A549 (cell line): Measurements from ENCODE around the gene MORN4. TPM values are rescaled to one million over a fixed set of nuclear protein-coding genes. Genes with fewer than 3 reads are reported as not detected.

ENCODE experiments used
- ATAC-seq, 2 experiments: fragments of 200-7000 bp in 1 of 2; fragments of >200 bp in 1 of 2; cut with Nextera tagmentation in 1 of 2; cut with Tn5 transposase in 1 of 2; 3 replicates each; pipeline versions ENCODE4 v1.8.0 to v1.9.1; 2018 to 2020; ENCODE audit warnings: mild to moderate bottlenecking in 1 of 2, moderate library complexity in 1 of 2
- CTCF ChIA-PET: fragments of 300-600 bp; sonication (Branson Sonifier 250); formaldehyde crosslinking; extraction: SDS; loops from one replicate; lab custom pipeline; 2021; ENCODE audit warnings: antibody characterized with exemption, inconsistent platforms; lab: Yijun Ruan, JAX
- POLR2A ChIA-PET: fragments of 350-600 bp; formaldehyde crosslinking; extraction: SDS; loops from one replicate; lab custom pipeline; 2021; ENCODE audit warnings: antibody characterized with exemption, inconsistent platforms; lab: Yijun Ruan, JAX
- DNase-seq, 2 experiments: peaks; one replicate each; pipeline versions ENCODE4 v3.0.0 to v3.0.0-alpha.2; 2011 to 2016; ENCODE audit warnings: low read depth in 1 of 2, low spot score in 1 of 2
- FAIRE-seq: peaks from 2 replicates; lab custom pipeline; 2011; peaks lifted over from hg19 to GRCh38; lab: Jason Lieb, UNC
- H3K27ac ChIP-seq, 2 experiments: fragments of >200 bp; sonication (Bioruptor Twin); formaldehyde crosslinking; 3 replicates each; pipeline ENCODE4 v1.5.1; 2016 to 2017
- H3K4me1 ChIP-seq: fragments of >200 bp; sonication (Bioruptor Twin); formaldehyde crosslinking; 3 replicates; pipeline ENCODE4 v1.6.1; 2016
- H3K4me2 ChIP-seq: fragments of >200 bp; sonication (Bioruptor Twin); formaldehyde crosslinking; 3 replicates; pipeline ENCODE4 v1.6.1; 2016
- H3K4me3 ChIP-seq: fragments of >200 bp; sonication (Bioruptor Twin); formaldehyde crosslinking; 3 replicates; pipeline ENCODE4 v1.5.1; 2016
- H3K9me3 ChIP-seq: fragments of >200 bp; sonication (Bioruptor Twin); formaldehyde crosslinking; 3 replicates; pipeline ENCODE4 v1.6.1; 2016
- BHLHE40 ChIP-seq: IDR thresholded peaks from 2 replicates; pipeline ENCODE4 v1.6.1; 2012; ENCODE audit warnings: low read depth, low read length, inconsistent platforms
- CBX2 ChIP-seq: fragments of 200-600 bp; sonication (generic); IDR thresholded peaks from 2 replicates; pipeline ENCODE4 v1.6.1; 2016; ENCODE audit warnings: low read depth, mild to moderate bottlenecking, borderline replicate concordance
- CHD2 ChIP-seq: fragments of 150-350 bp; IDR thresholded peaks from 2 replicates; pipeline ENCODE4 v1.6.1; 2014; ENCODE audit warnings: low read length; ENCODE audit not compliant: partially characterized antibody
- EHF ChIP-seq: fragments of 250-450 bp; sonication (Bioruptor Pico); IDR thresholded peaks from 2 replicates; pipeline ENCODE4 v1.5.0; 2020; ENCODE audit warnings: mild to moderate bottlenecking
- FOSB ChIP-seq: fragments of 250-450 bp; sonication (Bioruptor Pico); IDR thresholded peaks from 2 replicates; pipeline ENCODE4 v1.5.0; 2020; ENCODE audit warnings: mild to moderate bottlenecking, moderate library complexity
- GATA3 ChIP-seq: IDR thresholded peaks from 2 replicates; pipeline ENCODE4 v1.6.1; 2012; ENCODE audit warnings: borderline replicate concordance
- HES2 ChIP-seq: fragments of >200 bp; sonication (Bioruptor Twin); formaldehyde crosslinking; IDR thresholded peaks from 2 replicates; pipeline ENCODE4 v1.6.1; 2016
- HEYL ChIP-seq: fragments of 250-450 bp; sonication (Bioruptor Pico); IDR thresholded peaks from 2 replicates; pipeline ENCODE4 v1.8.0; 2021; ENCODE audit warnings: mild to moderate bottlenecking, moderate library complexity
- HOXA7 ChIP-seq: fragments of 250-450 bp; sonication (Bioruptor Pico); IDR thresholded peaks from 2 replicates; pipeline ENCODE4 v1.5.0; 2020; ENCODE audit warnings: mild to moderate bottlenecking, moderate library complexity
- HOXB13 ChIP-seq: fragments of 250-450 bp; sonication (Bioruptor Pico); IDR thresholded peaks from 2 replicates; pipeline ENCODE4 v1.5.0; 2020; ENCODE audit warnings: low read depth, mild to moderate bottlenecking, moderate library complexity
- KDM1A ChIP-seq: fragments of 200-600 bp; sonication (generic); IDR thresholded peaks from 2 replicates; pipeline ENCODE4 v1.6.1; 2016; ENCODE audit warnings: low read depth, mild to moderate bottlenecking
- MYC ChIP-seq: IDR thresholded peaks from 2 replicates; pipeline ENCODE4 v1.6.1; 2012; ENCODE audit warnings: mild to moderate bottlenecking, inconsistent platforms, low read length, improper control_type of control experiment, borderline replicate concordance
- NFE2L2 ChIP-seq: fragments of 150-350 bp; conservative IDR thresholded peaks from 2 replicates; pipeline ENCODE4 v1.6.1; 2014; ENCODE audit warnings: low read length
- RAD21 ChIP-seq, 2 experiments: fragments of >200 bp in 1 of 2; sonication (Bioruptor Twin) in 1 of 2; formaldehyde crosslinking in 1 of 2; IDR thresholded peaks in 1 of 2; conservative IDR thresholded peaks in 1 of 2; 2 replicates in 1 of 2; 3 replicates in 1 of 2; pipeline ENCODE4 v1.6.1; 2012 to 2018; ENCODE audit warnings: inconsistent platforms in 1 of 2
- RCOR1 ChIP-seq: fragments of 150-350 bp; IDR thresholded peaks from 2 replicates; pipeline ENCODE4 v1.6.1; 2014; ENCODE audit warnings: antibody characterized with exemption, low read length, low read depth
- RFX5 ChIP-seq: fragments of 450-650 bp; IDR thresholded peaks from 2 replicates; pipeline ENCODE4 v1.7.1; 2014; ENCODE audit warnings: antibody characterized with exemption, mild to moderate bottlenecking, moderate library complexity
- RNF2 ChIP-seq: fragments of 200-600 bp; sonication (generic); IDR thresholded peaks from 2 replicates; pipeline ENCODE4 v1.6.1; 2016; ENCODE audit warnings: low read depth, mild to moderate bottlenecking, antibody characterized with exemption, moderate library complexity, borderline replicate concordance
- SMC3 ChIP-seq: fragments of >200 bp; sonication (Bioruptor Twin); formaldehyde crosslinking; IDR thresholded peaks from 3 replicates; pipeline ENCODE4 v1.6.1; 2018; ENCODE audit warnings: inconsistent platforms
- SREBF2 ChIP-seq: fragments of 450-650 bp; IDR thresholded peaks from 2 replicates; pipeline ENCODE4 v1.6.1; 2014; ENCODE audit warnings: mild to moderate bottlenecking, moderate library complexity
- USF2 ChIP-seq: fragments of 450-650 bp; IDR thresholded peaks from 2 replicates; pipeline ENCODE4 v1.6.1; 2014; ENCODE audit warnings: antibody characterized with exemption
- ZFP36 ChIP-seq: fragments of 450-650 bp; IDR thresholded peaks from 2 replicates; pipeline ENCODE4 v1.6.1; 2014; ENCODE audit warnings: borderline replicate concordance; ENCODE audit not compliant: partially characterized antibody
- WGBS: methylation state at CpG from one replicate; pipeline ENCODE4 v1.1.6; 2017; ENCODE audit errors: missing lambda C conversion rate; 5-methylcytosine and 5-hydroxymethylcytosine counted together
- polyA plus RNA-seq, 4 experiments: library from polyadenylated mRNA; depleted of rRNA in 3 of 4; stranded (reverse); fragments of >200 nt; fragmentation: RNase III in 1 of 4; extraction: RNeasy Plus Mini Kit Qiagen cat#74134 plus additional on column Dnase treatment in 1 of 4; gene quantifications; 2 replicates in 3 of 4; 3 replicates in 1 of 4; pipeline ENCODE4 v1.2.3, GENCODE V29; 2011 to 2017
- TF ChIP-seq, protein P1 (sequence below): fragments of 200-600 bp; sonication (generic); IDR thresholded peaks from 2 replicates; pipeline ENCODE4 v1.6.1; 2016; ENCODE audit warnings: antibody characterized with exemption, mild to moderate bottlenecking, moderate library complexity
- TF ChIP-seq, protein P2 (sequence below): IDR thresholded peaks from 2 replicates; pipeline ENCODE4 v1.6.1; 2012; ENCODE audit warnings: low read depth, borderline replicate concordance
- TF ChIP-seq, protein P3 (sequence below): fragments of >200 bp; sonication (Bioruptor Twin); formaldehyde crosslinking; IDR thresholded peaks from 3 replicates; pipeline ENCODE4 v1.6.1; 2016
- TF ChIP-seq, protein P4 (sequence below): IDR thresholded peaks from 2 replicates; pipeline ENCODE4 v1.6.1; 2012

The MORN4 gene
- polyA plus RNA-seq, 2 of the 4 experiments (the other 2 are of a cell fraction) = 8.9 to 13.8 TPM

GRCh38 chr10:97629289-97629688 is 4.0 kb downstream of the MORN4 start:
- Histone ChIP-seq H3K4me1 (peaks cover 7% of the 10 kb centered on the region; the same call in 2 of the 3 replicates), H3K4me2 (no peak overlapping the region), H3K9me3 (no peaks in the 10 kb centered on the region), H3K27ac (no peak overlapping the region), H3K4me3 (no peak overlapping the region)
- 95% methylated on average over 5 of the region's 5 CpGs for WGBS
- FAIRE-seq (no peak), ATAC-seq (no peak), DNase-seq (no peak)
- TF ChIP-seq BHLHE40 (no peak), GATA3 (no peak), SREBF2 (no peak)
- ChIA-PET CTCF (interaction anchor here (0.8 to 10.7 kb wide), 5 partner anchors 12 to 165 kb away, joined by 3 to 97 read pairs (median 12); partner anchors contain the start of gene ANKRD2), POLR2A (no interaction called here)

DNA sequence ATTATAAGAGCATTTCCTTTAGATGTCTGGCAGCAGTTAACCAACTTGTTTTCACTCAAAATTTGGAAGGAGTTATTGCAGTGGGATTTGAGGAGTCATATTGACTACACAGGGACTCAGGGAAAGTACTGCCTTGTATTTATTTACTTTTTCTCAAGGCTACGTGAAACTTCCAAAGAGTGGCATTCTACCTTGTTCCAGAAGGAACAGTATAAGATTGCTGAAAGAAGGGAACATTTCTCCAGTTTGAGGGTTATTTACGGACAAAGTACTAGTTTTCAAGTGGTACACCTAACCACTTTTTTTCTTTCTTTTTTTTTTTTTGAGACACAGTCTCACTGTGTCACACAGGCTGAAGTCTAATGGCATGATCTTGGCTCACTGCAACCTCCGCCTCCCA is 5.1 kb downstream of the MORN4 start:
- Histone ChIP-seq H3K4me1 (peaks cover 7% of the 10 kb centered on the region; the same call in 2 of the 3 replicates), H3K4me2 (no peak overlapping the region), H3K9me3 (no peaks in the 10 kb centered on the region), H3K4me3 (no peak overlapping the region), H3K27ac (no peak overlapping the region)
- ATAC-seq = no peak
- DNase-seq = no peak
- ChIA-PET CTCF (interaction anchor here (0.8 to 10.7 kb wide), 7 partner anchors 10 to 164 kb away, joined by 3 to 97 read pairs (median 4); partner anchors contain the start of gene ANKRD2), POLR2A (no interaction called here)
- WGBS = 81% methylated on average over 3 of the region's 3 CpGs
- no peak for FAIRE-seq
- TF ChIP-seq CHD2 (no peak), USF2 (no peak), SMC3 (no peak), CBX2 (no peak), MYC (no peak), KDM1A (no peak), HES2 (no peak), RFX5 (no peak)
- TF ChIP-seq, protein P1, sequence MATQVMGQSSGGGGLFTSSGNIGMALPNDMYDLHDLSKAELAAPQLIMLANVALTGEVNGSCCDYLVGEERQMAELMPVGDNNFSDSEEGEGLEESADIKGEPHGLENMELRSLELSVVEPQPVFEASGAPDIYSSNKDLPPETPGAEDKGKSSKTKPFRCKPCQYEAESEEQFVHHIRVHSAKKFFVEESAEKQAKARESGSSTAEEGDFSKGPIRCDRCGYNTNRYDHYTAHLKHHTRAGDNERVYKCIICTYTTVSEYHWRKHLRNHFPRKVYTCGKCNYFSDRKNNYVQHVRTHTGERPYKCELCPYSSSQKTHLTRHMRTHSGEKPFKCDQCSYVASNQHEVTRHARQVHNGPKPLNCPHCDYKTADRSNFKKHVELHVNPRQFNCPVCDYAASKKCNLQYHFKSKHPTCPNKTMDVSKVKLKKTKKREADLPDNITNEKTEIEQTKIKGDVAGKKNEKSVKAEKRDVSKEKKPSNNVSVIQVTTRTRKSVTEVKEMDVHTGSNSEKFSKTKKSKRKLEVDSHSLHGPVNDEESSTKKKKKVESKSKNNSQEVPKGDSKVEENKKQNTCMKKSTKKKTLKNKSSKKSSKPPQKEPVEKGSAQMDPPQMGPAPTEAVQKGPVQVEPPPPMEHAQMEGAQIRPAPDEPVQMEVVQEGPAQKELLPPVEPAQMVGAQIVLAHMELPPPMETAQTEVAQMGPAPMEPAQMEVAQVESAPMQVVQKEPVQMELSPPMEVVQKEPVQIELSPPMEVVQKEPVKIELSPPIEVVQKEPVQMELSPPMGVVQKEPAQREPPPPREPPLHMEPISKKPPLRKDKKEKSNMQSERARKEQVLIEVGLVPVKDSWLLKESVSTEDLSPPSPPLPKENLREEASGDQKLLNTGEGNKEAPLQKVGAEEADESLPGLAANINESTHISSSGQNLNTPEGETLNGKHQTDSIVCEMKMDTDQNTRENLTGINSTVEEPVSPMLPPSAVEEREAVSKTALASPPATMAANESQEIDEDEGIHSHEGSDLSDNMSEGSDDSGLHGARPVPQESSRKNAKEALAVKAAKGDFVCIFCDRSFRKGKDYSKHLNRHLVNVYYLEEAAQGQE = no peak

GRCh38 chr10:97627731-97628130 is 5.6 kb downstream of the MORN4 start:
- WGBS = 82% methylated on average over 4 of the region's 4 CpGs
- no peaks in the 10 kb centered on the region for H3K9me3 ChIP-seq
- CTCF ChIA-PET = interaction anchor here (0.7 to 10.7 kb wide), 8 partner anchors 10 to 86 kb away, joined by 3 to 97 read pairs (median 4); partner anchors contain the start of gene ANKRD2
- no peak for TF ChIP-seq FOSB (CRISPR knock-in tag)
- TF ChIP-seq NFE2L2 = no peak
- TF ChIP-seq HOXB13 (CRISPR knock-in tag) = no peak
- no peak for TF ChIP-seq CHD2
- TF ChIP-seq ZFP36 = no peak
- TF ChIP-seq HEYL (CRISPR knock-in tag) = no peak
- no peak for TF ChIP-seq RCOR1
- TF ChIP-seq RAD21 (conservative IDR thresholded peaks at IDR 0.05 in 1 of 2, IDR thresholded peaks at IDR 0.05 in 1 of 2) = no peak
- TF ChIP-seq, protein P2, sequence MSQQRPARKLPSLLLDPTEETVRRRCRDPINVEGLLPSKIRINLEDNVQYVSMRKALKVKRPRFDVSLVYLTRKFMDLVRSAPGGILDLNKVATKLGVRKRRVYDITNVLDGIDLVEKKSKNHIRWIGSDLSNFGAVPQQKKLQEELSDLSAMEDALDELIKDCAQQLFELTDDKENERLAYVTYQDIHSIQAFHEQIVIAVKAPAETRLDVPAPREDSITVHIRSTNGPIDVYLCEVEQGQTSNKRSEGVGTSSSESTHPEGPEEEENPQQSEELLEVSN = no peak
- TF ChIP-seq CBX2 = no peak
- TF ChIP-seq, protein P3, sequence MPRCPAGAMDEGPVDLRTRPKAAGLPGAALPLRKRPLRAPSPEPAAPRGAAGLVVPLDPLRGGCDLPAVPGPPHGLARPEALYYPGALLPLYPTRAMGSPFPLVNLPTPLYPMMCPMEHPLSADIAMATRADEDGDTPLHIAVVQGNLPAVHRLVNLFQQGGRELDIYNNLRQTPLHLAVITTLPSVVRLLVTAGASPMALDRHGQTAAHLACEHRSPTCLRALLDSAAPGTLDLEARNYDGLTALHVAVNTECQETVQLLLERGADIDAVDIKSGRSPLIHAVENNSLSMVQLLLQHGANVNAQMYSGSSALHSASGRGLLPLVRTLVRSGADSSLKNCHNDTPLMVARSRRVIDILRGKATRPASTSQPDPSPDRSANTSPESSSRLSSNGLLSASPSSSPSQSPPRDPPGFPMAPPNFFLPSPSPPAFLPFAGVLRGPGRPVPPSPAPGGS = no peak
- TF ChIP-seq KDM1A = no peak
- TF ChIP-seq RFX5 = no peak
- no peak for TF ChIP-seq SREBF2
- no peak for TF ChIP-seq HOXA7 (CRISPR knock-in tag)
- TF ChIP-seq EHF (CRISPR knock-in tag) = no peak
- no peak for TF ChIP-seq RNF2
- TF ChIP-seq HES2 = no peak
- TF ChIP-seq, protein P4, sequence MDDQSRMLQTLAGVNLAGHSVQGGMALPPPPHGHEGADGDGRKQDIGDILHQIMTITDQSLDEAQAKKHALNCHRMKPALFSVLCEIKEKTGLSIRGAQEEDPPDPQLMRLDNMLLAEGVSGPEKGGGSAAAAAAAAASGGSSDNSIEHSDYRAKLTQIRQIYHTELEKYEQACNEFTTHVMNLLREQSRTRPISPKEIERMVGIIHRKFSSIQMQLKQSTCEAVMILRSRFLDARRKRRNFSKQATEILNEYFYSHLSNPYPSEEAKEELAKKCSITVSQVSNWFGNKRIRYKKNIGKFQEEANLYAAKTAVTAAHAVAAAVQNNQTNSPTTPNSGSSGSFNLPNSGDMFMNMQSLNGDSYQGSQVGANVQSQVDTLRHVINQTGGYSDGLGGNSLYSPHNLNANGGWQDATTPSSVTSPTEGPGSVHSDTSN = no peak
- TF ChIP-seq, all 56 proteins: peak for 0
- no peak overlapping the region for H3K27ac ChIP-seq
- H3K4me2 ChIP-seq = no peak overlapping the region
- H3K4me1 ChIP-seq = peaks cover 7% of the 10 kb centered on the region; the same call in 2 of the 3 replicates
- no peak overlapping the region for H3K4me3 ChIP-seq
- FAIRE-seq = no peak
- DNase-seq = no peak
- POLR2A ChIA-PET = no interaction called here
- no peak for ATAC-seq
